Neural cell (in vitro differentiated cells): ENCODE data around the gene CEP97. TPM values are rescaled to one million over a fixed set of nuclear protein-coding genes. Genes with fewer than 3 reads are reported as not detected.
A peak's percentile ranks its signal among the peaks of the same experiment; 100 is the strongest.

ENCODE experiments used
- H2AFZ ChIP-seq: fragments of 200-600, 300-800 bp; sonication (generic), shearing (Covaris generic); 2 replicates; pipeline ENCODE4 v1.6.0; 2014; ENCODE audit warnings: low read depth, mild to moderate bottlenecking, antibody characterized with exemption, low read length, moderate library complexity
- H3F3A ChIP-seq: fragments of 200-600 bp; shearing (Covaris generic); 2 replicates; pipeline ENCODE4 v1.6.1; 2016; ENCODE audit warnings: mild to moderate bottlenecking, moderate library complexity, mixed read lengths, antibody characterized with exemption, low read length; ENCODE audit not compliant: insufficient read depth, poor library complexity, severe bottlenecking
- H3K27ac ChIP-seq: fragments of 200-600, 300-800 bp; sonication (generic), shearing (Covaris generic); 2 replicates; pipeline ENCODE4 v1.5.1; 2014; ENCODE audit warnings: mild to moderate bottlenecking, low read length, moderate library complexity
- H3K27me3 ChIP-seq: fragments of 300-800, 200-600 bp; sonication (generic), shearing (Covaris generic); 2 replicates; pipeline ENCODE4 v1.6.0; 2014; ENCODE audit warnings: mild to moderate bottlenecking, low read depth, low read length, moderate library complexity; ENCODE audit not compliant: insufficient read depth
- H3K36me3 ChIP-seq: fragments of 300-800, 200-600 bp; sonication (generic), shearing (Covaris generic); 2 replicates; pipeline ENCODE4 v1.5.1; 2014; ENCODE audit warnings: mild to moderate bottlenecking, antibody characterized with exemption, low read length, moderate library complexity; ENCODE audit not compliant: insufficient read depth
- H3K4me2 ChIP-seq: fragments of 300-800, 200-600 bp; sonication (generic), shearing (Covaris generic); 2 replicates; pipeline ENCODE4 v1.6.0; 2014; ENCODE audit warnings: mild to moderate bottlenecking, low read length
- H3K4me3 ChIP-seq: fragments of 300-800, 200-600 bp; sonication (generic), shearing (Covaris generic); 2 replicates; pipeline ENCODE4 v1.5.1; 2014; ENCODE audit warnings: mild to moderate bottlenecking, low read length, moderate library complexity
- H3K79me2 ChIP-seq: fragments of 200-600 bp; shearing (Covaris generic); replicated peaks from 2 replicates; pipeline ENCODE4 v1.6.0; 2014; ENCODE audit warnings: mild to moderate bottlenecking, low read length, moderate library complexity; ENCODE audit not compliant: insufficient read depth
- H3K9ac ChIP-seq: fragments of 300-800, 200-600 bp; sonication (generic), shearing (Covaris generic); 2 replicates; pipeline ENCODE4 v1.6.1; 2016; ENCODE audit warnings: mild to moderate bottlenecking, low read length, mixed read lengths
- H3K9me2 ChIP-seq: fragments of 200-600 bp; shearing (Covaris generic); 2 replicates; pipeline ENCODE4 v1.6.1; 2016; ENCODE audit warnings: mild to moderate bottlenecking, low read length, mixed read lengths; ENCODE audit not compliant: insufficient read depth
- H3K9me3 ChIP-seq: fragments of 200-600, 300-800 bp; sonication (generic), shearing (Covaris generic); 2 replicates; pipeline ENCODE4 v1.6.1; 2016; ENCODE audit warnings: mild to moderate bottlenecking, mixed run types, low read length, moderate library complexity, mixed read lengths
- H4K20me1 ChIP-seq: fragments of 200-600 bp; shearing (Covaris generic); 2 replicates; pipeline ENCODE4 v1.6.1; 2016; ENCODE audit warnings: mild to moderate bottlenecking, mixed run types; ENCODE audit not compliant: insufficient read depth
- EP300 ChIP-seq: fragments of 450-650 bp; conservative IDR thresholded peaks from 2 replicates; pipeline ENCODE4 v1.6.1; 2014; ENCODE audit warnings: antibody characterized with exemption, mild to moderate bottlenecking, moderate library complexity; ENCODE audit not compliant: poor library complexity, severe bottlenecking
- EZH2 ChIP-seq: fragments of 200-600, 300-800 bp; shearing (Covaris generic), sonication (generic); IDR thresholded peaks from 2 replicates; pipeline ENCODE4 v1.6.1; 2014; ENCODE audit warnings: antibody characterized with exemption, low read length, borderline replicate concordance, mild to moderate bottlenecking; ENCODE audit not compliant: insufficient read depth, poor library complexity, severe bottlenecking
- MXI1 ChIP-seq: fragments of 450-650 bp; conservative IDR thresholded peaks from 2 replicates; pipeline ENCODE4 v1.6.1; 2014; ENCODE audit warnings: antibody characterized with exemption, mild to moderate bottlenecking; ENCODE audit not compliant: poor library complexity, severe bottlenecking
- POLR2AphosphoS5 ChIP-seq: IDR thresholded peaks from 2 replicates; pipeline ENCODE4 v1.6.1; 2012
- RAD21 ChIP-seq: fragments of 450-650 bp; conservative IDR thresholded peaks from 2 replicates; pipeline ENCODE4 v1.6.1; 2014; ENCODE audit warnings: antibody characterized with exemption, mild to moderate bottlenecking, moderate library complexity
- SMC3 ChIP-seq: fragments of 450-650 bp; conservative IDR thresholded peaks from 2 replicates; pipeline ENCODE4 v1.6.1; 2014; ENCODE audit warnings: antibody characterized with exemption, mild to moderate bottlenecking, moderate library complexity; ENCODE audit not compliant: poor library complexity
- TAF1 ChIP-seq: IDR thresholded peaks from 2 replicates; pipeline ENCODE4 v1.6.1; 2012; ENCODE audit warnings: low read depth
- polyA plus RNA-seq: library from polyadenylated mRNA; depleted of rRNA; stranded (reverse); fragments of >200 nt; gene quantifications from 2 replicates; pipeline ENCODE4 v1.2.3, GENCODE V29; 2014
- TF ChIP-seq, protein P1 (sequence below): fragments of 450-650 bp; IDR thresholded peaks from 2 replicates; pipeline ENCODE4 v1.5.1; 2014; ENCODE audit warnings: antibody characterized with exemption, mild to moderate bottlenecking, moderate library complexity; ENCODE audit not compliant: poor library complexity, severe bottlenecking
- TF ChIP-seq, protein P2 (sequence below): IDR thresholded peaks from 2 replicates; pipeline ENCODE4 v1.6.1; 2012; ENCODE audit warnings: borderline replicate concordance

The CEP97 gene
- polyA plus RNA-seq, 1 donor from 2014 or later: 52.9 TPM

DNA sequence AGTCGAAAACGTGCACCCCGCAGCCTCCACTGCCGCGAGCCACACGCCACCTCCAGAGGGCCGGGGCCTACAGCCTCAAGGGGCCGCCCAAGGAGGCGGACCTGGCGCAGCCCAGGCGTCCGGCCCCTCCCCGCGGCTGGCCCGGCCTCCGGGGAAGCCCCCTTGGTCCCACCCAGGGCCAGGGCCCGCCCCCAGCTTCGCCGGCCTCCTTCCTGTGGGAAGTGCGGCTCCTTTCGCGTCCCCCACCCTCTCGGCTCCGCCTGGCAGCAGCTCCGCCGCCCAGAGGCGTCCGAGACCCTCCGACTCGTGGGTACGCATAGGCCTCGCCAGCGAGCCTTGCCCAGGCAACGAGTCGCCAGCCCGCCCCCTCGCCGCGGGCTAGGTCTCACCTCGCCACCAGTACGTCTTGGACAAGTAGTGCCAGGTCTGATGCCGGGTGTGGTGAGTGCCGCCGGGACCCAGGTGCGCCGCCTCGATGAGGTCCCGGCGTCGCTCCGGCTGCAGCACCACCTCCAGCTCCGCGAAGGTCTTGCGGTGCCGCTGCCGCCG lies 48.1 kb upstream of the CEP97 start:
- Histone ChIP-seq H3K4me3 (peak overlapping the region; percentile 91), H3K9me3 (no peaks in the 10 kb centered on the region), H3K9ac (peak overlapping the region; percentile 96), H4K20me1 (no peaks in the 10 kb centered on the region), H3K79me2 (peaks cover 31% of the 10 kb centered on the region), H2AFZ (peak overlapping the region; percentile 89), H3F3A (peaks cover 4% of the 10 kb centered on the region), H3K4me2 (no peak overlapping the region), H3K27me3 (no peaks in the 10 kb centered on the region), H3K36me3 (peaks cover 12% of the 10 kb centered on the region), H3K9me2 (no peaks in the 10 kb centered on the region), H3K27ac (peak overlapping the region; percentile 96)
- peak; percentile 77 for TF ChIP-seq MXI1
- no peak for TF ChIP-seq EZH2
- peak; percentile 81 for TF ChIP-seq POLR2AphosphoS5
- TF ChIP-seq, protein P1, sequence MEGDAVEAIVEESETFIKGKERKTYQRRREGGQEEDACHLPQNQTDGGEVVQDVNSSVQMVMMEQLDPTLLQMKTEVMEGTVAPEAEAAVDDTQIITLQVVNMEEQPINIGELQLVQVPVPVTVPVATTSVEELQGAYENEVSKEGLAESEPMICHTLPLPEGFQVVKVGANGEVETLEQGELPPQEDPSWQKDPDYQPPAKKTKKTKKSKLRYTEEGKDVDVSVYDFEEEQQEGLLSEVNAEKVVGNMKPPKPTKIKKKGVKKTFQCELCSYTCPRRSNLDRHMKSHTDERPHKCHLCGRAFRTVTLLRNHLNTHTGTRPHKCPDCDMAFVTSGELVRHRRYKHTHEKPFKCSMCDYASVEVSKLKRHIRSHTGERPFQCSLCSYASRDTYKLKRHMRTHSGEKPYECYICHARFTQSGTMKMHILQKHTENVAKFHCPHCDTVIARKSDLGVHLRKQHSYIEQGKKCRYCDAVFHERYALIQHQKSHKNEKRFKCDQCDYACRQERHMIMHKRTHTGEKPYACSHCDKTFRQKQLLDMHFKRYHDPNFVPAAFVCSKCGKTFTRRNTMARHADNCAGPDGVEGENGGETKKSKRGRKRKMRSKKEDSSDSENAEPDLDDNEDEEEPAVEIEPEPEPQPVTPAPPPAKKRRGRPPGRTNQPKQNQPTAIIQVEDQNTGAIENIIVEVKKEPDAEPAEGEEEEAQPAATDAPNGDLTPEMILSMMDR: no peak
- TF ChIP-seq, protein P2, sequence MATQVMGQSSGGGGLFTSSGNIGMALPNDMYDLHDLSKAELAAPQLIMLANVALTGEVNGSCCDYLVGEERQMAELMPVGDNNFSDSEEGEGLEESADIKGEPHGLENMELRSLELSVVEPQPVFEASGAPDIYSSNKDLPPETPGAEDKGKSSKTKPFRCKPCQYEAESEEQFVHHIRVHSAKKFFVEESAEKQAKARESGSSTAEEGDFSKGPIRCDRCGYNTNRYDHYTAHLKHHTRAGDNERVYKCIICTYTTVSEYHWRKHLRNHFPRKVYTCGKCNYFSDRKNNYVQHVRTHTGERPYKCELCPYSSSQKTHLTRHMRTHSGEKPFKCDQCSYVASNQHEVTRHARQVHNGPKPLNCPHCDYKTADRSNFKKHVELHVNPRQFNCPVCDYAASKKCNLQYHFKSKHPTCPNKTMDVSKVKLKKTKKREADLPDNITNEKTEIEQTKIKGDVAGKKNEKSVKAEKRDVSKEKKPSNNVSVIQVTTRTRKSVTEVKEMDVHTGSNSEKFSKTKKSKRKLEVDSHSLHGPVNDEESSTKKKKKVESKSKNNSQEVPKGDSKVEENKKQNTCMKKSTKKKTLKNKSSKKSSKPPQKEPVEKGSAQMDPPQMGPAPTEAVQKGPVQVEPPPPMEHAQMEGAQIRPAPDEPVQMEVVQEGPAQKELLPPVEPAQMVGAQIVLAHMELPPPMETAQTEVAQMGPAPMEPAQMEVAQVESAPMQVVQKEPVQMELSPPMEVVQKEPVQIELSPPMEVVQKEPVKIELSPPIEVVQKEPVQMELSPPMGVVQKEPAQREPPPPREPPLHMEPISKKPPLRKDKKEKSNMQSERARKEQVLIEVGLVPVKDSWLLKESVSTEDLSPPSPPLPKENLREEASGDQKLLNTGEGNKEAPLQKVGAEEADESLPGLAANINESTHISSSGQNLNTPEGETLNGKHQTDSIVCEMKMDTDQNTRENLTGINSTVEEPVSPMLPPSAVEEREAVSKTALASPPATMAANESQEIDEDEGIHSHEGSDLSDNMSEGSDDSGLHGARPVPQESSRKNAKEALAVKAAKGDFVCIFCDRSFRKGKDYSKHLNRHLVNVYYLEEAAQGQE: peak; percentile 57
- no peak for TF ChIP-seq EP300
- peak; percentile 67 for TF ChIP-seq TAF1
- no peak for TF ChIP-seq SMC3
- no peak for TF ChIP-seq RAD21

DNA sequence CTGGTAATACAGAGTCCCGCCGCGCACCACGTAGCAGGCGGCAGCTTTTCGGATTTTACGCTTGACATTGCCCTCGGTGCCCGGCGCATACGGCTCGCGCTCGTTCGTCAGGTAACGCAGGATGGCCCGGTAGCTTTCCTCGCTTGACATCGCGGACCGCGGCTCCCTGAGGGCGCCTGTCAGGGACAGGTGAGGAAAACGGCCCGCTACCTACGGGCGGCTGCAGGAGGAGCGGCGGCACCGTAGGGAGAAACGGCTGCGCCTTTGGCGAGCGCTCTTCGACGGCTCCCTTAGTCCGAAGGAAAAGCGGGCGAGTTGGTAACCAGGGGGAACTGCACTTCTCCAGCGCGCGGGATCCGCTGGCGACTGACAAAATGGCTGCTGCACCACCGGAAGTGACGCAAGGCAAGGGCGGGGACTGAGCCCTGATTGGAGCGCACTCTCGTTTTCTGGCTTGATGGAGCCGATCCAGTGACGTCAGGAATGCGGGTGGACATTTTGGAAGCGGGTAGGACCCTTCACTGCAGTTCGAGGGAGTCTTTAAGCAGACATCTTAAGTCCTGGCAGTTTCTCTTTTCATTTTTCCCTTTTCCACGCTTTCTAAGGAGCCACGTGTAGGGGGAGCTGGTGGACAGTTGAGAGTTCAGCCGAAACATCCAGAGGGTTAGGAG lies 47.5 kb upstream of the CEP97 start, which contains the start of gene ZBTB11:
Gene ZBTB11, minus strand, starts transcription at position 368 of the 671 bp plus-strand sequence. Its CDS starts 218 bp downstream, at position 150.
- peak within 1 kb of the TSS; percentile 47 for H3K4me2 ChIP-seq
- peaks cover 4% of the 10 kb centered on the region for H3F3A ChIP-seq
- H3K27ac ChIP-seq: peak within 1 kb of the TSS; percentile 96
- H3K79me2 ChIP-seq: peaks cover 31% of the 10 kb centered on the region
- H2AFZ ChIP-seq: peak within 1 kb of the TSS; percentile 89
- TF ChIP-seq EZH2 (no peak), TAF1 (peak; percentile 68), POLR2AphosphoS5 (peak; percentile 98), RAD21 (peak; percentile 42), EP300 (peak; percentile 40), MXI1 (peak; percentile 96)
- TF ChIP-seq, protein P1: peak; percentile 86
- TF ChIP-seq, protein P2: no peak
- H3K36me3 ChIP-seq: peaks cover 12% of the 10 kb centered on the region
- H3K4me3 ChIP-seq: peak within 1 kb of the TSS; percentile 91
- H3K9me2 ChIP-seq: no peaks in the 10 kb centered on the region
- no peaks in the 10 kb centered on the region for H3K9me3 ChIP-seq
- H3K9ac ChIP-seq: peak within 1 kb of the TSS; percentile 96
- H4K20me1 ChIP-seq: no peaks in the 10 kb centered on the region
- H3K27me3 ChIP-seq: no peaks in the 10 kb centered on the region
